Measurements from ENCODE around the gene PHRF1.
"Not testable (repeated sequence)": the region's sequence is repeated elsewhere in the genome, so short reads cannot be mapped to it uniquely, and the experiment has no call there.

The PHRF1 gene

GRCh38 chr11:559020-559620, 17.1 kb upstream of the PHRF1 start:
- DNase-seq, result no peak

GRCh38 chr11:559712-560304, 16.5 kb upstream of the PHRF1 start:
- no peak for DNase-seq

GRCh38 chr11:560305-561147, 15.7 kb upstream of the PHRF1 start, which contains the start of the genes LMNTD2 and RASSF7:
Gene LMNTD2, minus strand, starts transcription at chr11:560738. Its CDS starts 22 bp downstream, at chr11:560716.
Gene RASSF7, plus strand, starts transcription at chr11:560970. Its CDS starts 799 bp downstream, at chr11:561769.
- peak; percentile 71 for DNase-seq

GRCh38 chr11:561148-562003, 14.9 kb upstream of the PHRF1 start:
- no peak for DNase-seq

GRCh38 chr11:562046-562645, 14.1 kb upstream of the PHRF1 start:
- DNase-seq, result no peak

GRCh38 chr11:563066-563811, 13.0 kb upstream of the PHRF1 start:
- no peak for DNase-seq

GRCh38 chr11:563812-564578, 12.3 kb upstream of the PHRF1 start:
- DNase-seq, result no peak

GRCh38 chr11:565921-566509, 10.3 kb upstream of the PHRF1 start:
- no peak for DNase-seq

- no peak for DNase-seq
Observed at GRCh38 chr11:567011-567628, 9.2 kb upstream of the PHRF1 start.

GRCh38 chr11:567629-568292, 8.5 kb upstream of the PHRF1 start:
- no peak for DNase-seq

- peak; percentile 72 for DNase-seq
Observed at GRCh38 chr11:568306-569157, 7.7 kb upstream of the PHRF1 start.

GRCh38 chr11:569158-569885, 6.9 kb upstream of the PHRF1 start:
- DNase-seq, result no peak

GRCh38 chr11:571802-572185, 4.5 kb upstream of the PHRF1 start:
- no peak for DNase-seq

GRCh38 chr11:573146-573759, 3.0 kb upstream of the PHRF1 start:
- DNase-seq, result no peak

- not testable (repeated sequence) for DNase-seq
Observed at GRCh38 chr11:574031-574570, 2.2 kb upstream of the PHRF1 start.

GRCh38 chr11:574632-575312, 1.5 kb upstream of the PHRF1 start:
- DNase-seq, result no peak

Measured in NCI-H187 treated with DMSO at 0.1 percent for 48 hours (cell line).